Renal pelvis (tissue), 4 donors: ENCODE measurements around the gene SPECC1. TPM values are rescaled to one million over a fixed set of nuclear protein-coding genes. Genes with fewer than 3 reads are reported as not detected.

Experiments used
- DNase-seq: peaks from one replicate; pipeline ENCODE4 v3.0.0-alpha.2; 2013
- polyA plus RNA-seq, 3 donors: library from polyadenylated mRNA; unstranded; fragments of 120-200 nt; gene quantifications; one replicate each; pipeline ENCODE4 v1.2.1, GENCODE V29; 2013; ENCODE audit not compliant: insufficient read length in 3 of 3

The SPECC1 gene
- polyA plus RNA-seq, 3 donors = 12.0 to 14.1 (median 13.1) TPM

- no peak for DNase-seq
Measured at GRCh38 chr17:20273741-20274500, 264.8 kb downstream of the SPECC1 start.

DNA sequence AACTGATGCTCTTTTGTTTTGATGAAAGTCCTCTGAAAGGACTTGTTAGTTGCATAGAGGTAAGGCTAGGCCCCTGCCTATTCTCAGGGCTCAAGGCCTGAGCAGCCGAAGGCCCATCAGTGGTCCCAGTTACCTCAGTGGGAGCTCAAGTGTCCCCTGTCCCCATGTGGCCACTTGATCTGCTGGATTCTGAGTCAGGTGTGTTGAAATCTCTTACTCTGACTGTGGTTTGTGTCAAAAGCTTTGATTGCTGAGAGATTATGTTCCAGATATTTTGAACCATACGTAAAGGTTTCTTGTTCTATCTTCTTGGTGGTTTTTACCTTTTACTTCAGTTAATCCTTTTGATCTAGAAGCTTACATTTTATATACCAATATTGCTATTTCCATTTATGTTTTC, 266.5 kb downstream of the SPECC1 start:
- DNase-seq = no peak

- DNase-seq = no peak
Measured at GRCh38 chr17:20276421-20276820, 267.3 kb downstream of the SPECC1 start.

DNA sequence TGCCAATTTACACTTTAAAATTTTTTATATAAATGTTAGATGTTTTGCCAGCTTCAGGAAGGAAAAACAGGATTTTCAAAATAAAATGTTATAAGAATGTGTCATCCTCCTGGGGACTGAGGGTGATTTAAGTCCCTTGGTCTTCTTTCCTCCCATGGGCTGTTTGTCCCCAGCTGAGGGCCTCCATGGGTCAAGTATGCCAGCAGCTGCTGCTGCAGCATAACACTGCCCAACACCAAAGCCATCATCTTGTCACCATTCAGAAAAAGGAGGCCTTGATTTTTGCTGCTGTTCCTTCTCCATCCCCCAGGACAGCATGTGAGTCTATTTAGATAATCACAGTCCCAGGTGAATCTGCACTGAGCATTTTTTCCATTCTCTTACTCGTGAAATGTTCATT, 269.6 kb downstream of the SPECC1 start:
- no peak for DNase-seq

DNA sequence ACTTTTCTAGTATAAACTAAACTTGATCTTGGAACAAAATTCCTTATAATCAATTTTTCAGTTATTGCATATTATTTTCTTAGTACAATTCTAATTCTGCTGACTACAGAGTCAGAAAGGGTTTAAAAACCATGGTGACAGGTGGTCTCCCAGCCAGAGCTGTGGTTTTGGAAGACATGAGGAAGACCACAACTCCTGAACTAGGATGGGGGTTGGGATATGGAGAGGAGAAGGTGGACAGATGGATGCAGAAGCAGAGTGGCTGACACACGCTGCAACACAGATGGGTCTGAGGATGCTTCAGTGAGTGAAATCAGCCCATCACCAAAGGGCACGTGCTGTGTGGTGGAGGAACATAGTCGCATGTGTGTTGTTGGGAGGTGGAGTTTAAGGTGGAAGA, 270.5 kb downstream of the SPECC1 start:
- no peak for DNase-seq

DNA sequence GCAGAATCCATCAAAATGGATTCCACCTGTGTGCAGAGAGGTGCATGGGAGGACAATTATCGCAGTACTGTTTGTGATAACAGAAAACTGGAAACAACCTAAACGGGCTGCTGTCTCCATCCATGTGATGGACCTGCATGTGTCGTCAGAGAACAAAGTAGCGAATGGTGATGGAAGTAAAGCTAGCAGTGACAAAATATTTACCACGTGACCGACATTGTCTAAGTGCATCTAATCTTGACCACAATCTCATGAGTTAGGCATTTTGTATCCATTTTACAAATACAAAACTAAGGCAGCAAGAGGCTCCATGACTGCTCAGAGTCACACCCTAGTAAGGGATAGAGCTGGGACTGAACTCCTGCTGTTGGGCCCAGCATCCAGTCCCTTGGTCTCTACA, 270.9 kb downstream of the SPECC1 start:
- DNase-seq = no peak

DNA sequence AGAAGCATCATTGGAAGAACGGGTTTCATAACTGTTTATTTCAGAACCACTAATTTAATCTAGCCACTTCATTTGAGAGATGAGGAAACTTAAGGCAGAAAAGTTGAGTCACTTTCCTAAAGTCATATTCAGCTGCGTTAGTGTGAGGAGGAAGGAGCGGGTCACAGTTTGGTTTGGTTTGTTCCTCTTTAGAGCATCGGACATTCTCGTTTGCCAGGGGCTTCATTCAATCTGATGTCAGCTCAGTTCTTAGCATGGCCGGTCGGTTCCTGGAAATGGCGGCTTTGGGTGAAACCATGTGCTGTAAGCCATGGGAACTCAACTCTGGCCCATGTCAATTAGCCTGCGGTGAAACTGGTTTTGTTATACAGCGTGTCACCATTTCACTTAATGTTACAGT, 271.7 kb downstream of the SPECC1 start:
- no peak for DNase-seq

DNA sequence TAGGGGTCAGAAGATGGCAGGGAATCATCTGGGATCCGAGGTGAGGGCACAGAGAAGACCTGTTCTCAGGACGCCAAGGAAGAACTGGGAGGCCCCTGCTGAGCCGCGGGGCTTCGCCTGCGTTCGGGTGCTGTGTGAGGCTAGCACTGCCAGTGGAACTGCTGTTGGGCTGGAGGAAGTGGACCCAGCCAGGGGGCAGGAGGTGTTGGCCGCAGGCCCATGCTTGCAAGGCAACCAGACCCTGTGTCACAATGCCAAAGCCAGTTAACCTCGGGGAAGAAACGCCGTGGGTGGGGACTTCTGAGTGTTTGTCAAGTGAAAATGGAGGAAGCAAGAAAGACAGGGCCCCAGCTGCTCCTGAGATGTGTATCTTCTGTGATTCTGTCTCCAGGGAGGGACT, 272.7 kb downstream of the SPECC1 start:
- no peak for DNase-seq

- DNase-seq = peak; percentile 23
Measured at GRCh38 chr17:20282526-20283308, 273.6 kb downstream of the SPECC1 start.

DNA sequence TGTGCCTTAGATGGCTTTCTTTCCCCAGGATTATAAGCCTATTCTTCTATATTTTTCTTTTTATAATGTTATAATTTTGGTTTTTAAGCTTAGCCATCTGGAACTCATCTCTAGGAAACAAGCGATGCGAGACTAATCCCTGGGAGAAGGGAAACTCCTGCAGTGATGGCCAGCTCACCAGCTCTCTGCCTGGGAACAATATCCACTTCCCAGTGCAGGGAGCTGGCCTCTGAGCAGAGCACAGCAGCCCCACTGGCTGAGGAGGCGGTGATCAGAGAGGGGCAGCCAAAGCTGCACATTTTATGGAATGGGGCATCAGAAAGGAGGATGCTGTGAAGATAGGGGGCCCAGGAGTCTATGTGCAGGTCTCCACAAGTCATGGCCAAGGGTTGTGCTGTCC, 274.9 kb downstream of the SPECC1 start:
- DNase-seq = no peak

DNA sequence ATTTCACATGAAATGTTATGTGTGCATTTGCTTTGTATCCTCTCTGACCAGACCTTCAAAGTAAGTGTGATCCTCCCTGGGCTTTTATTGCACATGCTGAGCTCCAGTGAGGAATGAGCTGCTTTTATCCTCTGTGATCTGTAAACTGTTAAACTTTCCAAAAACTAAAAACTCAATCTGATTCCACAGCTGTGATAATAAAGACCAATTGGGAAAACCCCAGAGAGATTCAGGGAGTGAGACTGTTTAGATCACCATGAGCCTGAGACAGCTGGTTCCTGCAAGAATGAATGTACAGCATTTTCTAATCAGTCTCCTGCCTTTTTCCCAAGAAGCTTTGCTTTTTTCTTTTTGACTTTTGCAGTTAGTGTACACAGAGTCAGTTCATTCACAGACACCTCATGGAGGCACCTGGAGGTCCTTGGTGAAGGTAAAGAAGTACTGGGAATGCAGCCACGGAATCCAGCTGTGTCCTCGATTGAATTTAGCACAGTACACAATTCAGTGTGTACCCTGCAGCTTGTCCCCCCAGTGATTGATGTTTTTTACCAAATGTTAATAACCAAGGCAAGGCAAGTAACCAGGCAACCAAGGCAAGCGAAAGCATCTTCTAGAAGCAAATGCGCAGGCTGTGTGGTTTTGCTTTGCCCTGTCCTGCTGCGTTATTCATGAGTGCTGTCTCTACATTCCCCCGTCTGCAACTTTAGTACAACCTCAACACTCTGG, 275.6 kb downstream of the SPECC1 start:
- DNase-seq = no peak

- no peak for DNase-seq
Measured at GRCh38 chr17:20289984-20290383, 280.8 kb downstream of the SPECC1 start.

DNA sequence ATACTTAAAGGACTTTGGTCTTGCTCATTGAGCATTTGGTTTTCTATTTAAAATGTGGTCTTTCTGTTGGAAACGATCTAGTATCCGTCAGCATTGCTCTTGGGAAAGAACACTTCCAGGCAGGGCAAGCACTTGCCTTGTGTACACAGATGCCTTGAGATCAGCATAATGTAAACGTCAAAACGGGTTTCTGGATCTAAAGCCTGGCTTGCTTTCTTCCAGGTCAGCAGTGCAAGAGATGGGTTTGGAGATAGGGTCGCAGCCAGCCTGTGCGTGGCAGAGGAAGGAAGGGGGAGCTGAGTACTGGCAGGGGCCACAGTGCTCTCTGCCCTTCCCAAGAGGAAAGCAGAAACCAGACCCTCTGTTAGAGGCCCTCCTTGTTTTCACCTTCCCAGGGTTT, 282.7 kb downstream of the SPECC1 start:
- DNase-seq = no peak

- no peak for DNase-seq
Measured at GRCh38 chr17:20293501-20293900, 284.3 kb downstream of the SPECC1 start.

GRCh38 chr17:20294120-20294519, 285.0 kb downstream of the SPECC1 start:
- DNase-seq = no peak

GRCh38 chr17:20299013-20299412, 289.9 kb downstream of the SPECC1 start:
- no peak for DNase-seq

DNA sequence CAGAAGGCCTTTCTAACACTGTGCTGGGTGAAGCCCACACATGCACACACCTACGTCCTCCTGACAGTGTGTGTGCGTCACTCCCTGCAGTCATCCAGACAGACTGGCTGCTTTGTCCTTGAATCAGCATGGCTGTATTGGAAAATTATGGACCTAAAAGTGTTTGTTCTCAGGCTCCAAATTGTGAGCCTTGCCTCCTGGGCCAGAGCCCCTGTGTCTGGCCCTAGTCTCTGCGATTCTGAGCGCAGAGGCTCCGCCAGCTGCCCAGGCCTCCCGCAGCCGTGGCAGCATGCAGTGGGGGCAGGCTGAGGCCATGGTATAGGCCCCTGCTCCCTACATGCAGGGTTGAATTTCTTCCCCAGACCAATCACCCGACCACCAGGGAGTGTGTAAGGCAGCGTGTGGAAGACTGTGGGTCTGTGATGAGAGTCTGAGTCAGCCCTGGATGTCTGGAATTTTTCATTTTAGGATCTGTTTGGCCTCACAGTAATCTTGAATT, 291.3 kb downstream of the SPECC1 start:
- DNase-seq = no peak

DNA sequence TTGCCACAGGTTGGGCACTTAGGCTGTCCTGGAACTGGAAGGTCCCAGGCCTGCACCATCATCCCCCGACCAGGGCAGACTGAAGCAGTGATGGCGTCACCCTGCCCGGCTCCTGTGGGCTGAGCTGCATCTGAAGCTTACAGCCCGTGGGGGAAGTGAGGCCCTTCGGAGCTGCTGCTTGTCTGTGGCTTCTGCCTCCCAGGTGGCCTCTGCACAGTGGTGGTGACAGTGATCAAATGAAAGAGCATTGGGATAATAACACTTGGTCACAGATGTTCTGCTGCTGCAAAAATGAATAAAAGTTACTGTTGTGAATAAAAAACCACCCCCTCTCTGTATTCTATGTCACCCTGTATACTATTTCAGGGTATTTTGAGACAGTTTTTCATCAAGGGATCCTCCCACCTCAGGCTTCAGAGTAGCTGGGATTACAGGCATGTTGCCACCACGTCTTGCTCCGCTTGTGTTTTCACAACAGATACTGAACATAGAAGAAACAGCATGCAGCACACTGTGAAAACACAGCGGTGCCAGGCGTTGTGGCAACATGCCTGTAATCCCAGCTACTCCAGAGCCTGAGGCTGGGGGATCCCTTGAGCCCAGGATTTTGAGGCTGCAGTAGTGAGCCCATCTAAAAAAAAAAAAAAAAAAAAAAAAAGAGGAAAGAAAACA, 293.2 kb downstream of the SPECC1 start:
- DNase-seq = peak; percentile 19

- no peak for DNase-seq
Measured at GRCh38 chr17:20304961-20305360, 295.8 kb downstream of the SPECC1 start.

GRCh38 chr17:20306924-20307323, 297.8 kb downstream of the SPECC1 start:
- DNase-seq = no peak

DNA sequence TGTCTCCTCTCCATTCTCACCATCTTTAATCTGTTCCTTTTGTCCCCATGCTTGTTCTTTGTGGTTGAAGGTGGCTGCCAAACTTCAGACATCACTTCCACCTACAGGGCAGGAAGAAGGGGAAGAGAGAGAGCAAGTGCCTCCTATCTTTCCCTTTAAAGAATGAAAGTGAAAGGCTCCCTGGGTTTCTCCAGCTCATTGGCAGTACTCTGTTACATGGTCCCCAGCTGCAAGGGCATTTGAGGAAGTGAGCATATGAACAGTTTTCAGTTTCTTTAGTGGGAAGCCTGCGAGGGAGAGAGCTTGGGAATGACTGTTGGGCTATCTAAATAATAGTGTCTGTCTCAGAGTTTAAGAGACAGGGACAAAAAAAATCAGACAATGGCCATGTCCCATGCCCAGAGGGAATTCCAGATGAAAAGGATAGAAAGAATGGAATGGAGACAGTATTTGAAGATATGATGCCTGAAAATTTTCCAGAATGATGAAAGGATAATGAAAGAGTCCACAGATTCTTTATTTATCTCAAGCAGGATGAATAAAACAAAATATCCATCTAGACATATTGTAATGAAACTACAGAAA, 298.3 kb downstream of the SPECC1 start:
- no peak for DNase-seq

DNA sequence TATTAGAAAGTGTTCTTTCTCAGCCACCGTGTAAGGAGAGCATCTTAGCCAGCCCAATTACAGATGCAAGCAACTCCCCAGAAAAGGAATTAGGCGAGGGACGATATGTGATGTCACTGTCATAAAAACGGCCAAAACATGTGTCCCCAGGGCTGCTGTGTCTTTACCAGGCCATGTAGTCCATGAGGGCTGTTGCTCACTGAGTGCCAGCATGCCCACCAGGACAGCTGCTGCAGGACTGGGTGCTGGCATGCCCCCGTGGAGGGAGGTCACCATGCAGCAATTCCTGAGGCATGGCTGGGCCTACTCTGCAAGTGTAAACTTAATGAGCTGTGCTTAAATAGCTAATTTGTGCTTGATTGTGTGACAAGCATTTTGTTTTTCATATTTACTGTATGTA, 301.3 kb downstream of the SPECC1 start:
- no peak for DNase-seq
